Kidney epithelial cell (primary cell): Measurements from ENCODE around the gene MC1R. TPM values are rescaled to one million over a fixed set of nuclear protein-coding genes. Genes with fewer than 3 reads are reported as not detected.
A peak's percentile ranks its signal among the peaks of the same experiment; 100 is the strongest.

Experiments used
- DNase-seq: peaks from one replicate; pipeline ENCODE4 v3.0.0-alpha.2; 2010; ENCODE audit warnings: low read depth
- H3K27me3 ChIP-seq: 2 replicates; pipeline ENCODE4 v1.6.0; 2011; ENCODE audit warnings: low read length; ENCODE audit not compliant: control insufficient read depth, insufficient read depth
- H3K36me3 ChIP-seq: 2 replicates; pipeline ENCODE4 v1.5.1; 2011; ENCODE audit warnings: low read length; ENCODE audit not compliant: control insufficient read depth, insufficient read depth
- H3K4me3 ChIP-seq: 2 replicates; pipeline ENCODE4 v1.5.1; 2011; ENCODE audit warnings: low read depth, mild to moderate bottlenecking, control low read depth, low read length
- CTCF ChIP-seq: IDR thresholded peaks from 2 replicates; pipeline ENCODE4 v1.5.1; 2011; ENCODE audit warnings: mild to moderate bottlenecking, moderate library complexity, low read length, control low read depth, inconsistent platforms; ENCODE audit not compliant: insufficient read depth, poor library complexity, severe bottlenecking
- total RNA-seq: library from RNA; depleted of rRNA; stranded (reverse); fragments of >200 nt; gene quantifications from 2 replicates; pipeline ENCODE4 v1.2.3, GENCODE V29; 2015

MC1R gene
- total RNA-seq, 1 donor from 2014 or later = 3.0 TPM

GRCh38 chr16:89915303-89916232 lies 3.1 kb upstream of the MC1R start:
- peaks cover 1% of the 10 kb centered on the region for H3K36me3 ChIP-seq
- H3K27me3 ChIP-seq = no peaks in the 10 kb centered on the region
- H3K4me3 ChIP-seq = no peak overlapping the region
- no peak for TF ChIP-seq CTCF
- DNase-seq = no peak

GRCh38 chr16:89917773-89918452 lies 749 bp upstream of the MC1R start:
- H3K27me3 ChIP-seq = no peaks in the 10 kb centered on the region
- H3K4me3 ChIP-seq = peak overlapping the region; percentile 26
- DNase-seq = peak; percentile 76
- no peaks in the 10 kb centered on the region for H3K36me3 ChIP-seq
- no peak for TF ChIP-seq CTCF

GRCh38 chr16:89919535-89920406 lies 1.1 kb downstream of the MC1R start:
- no peak for DNase-seq
- Histone ChIP-seq H3K4me3 (no peak overlapping the region), H3K36me3 (no peaks in the 10 kb centered on the region), H3K27me3 (no peaks in the 10 kb centered on the region)
- no peak for TF ChIP-seq CTCF

- Histone ChIP-seq H3K36me3 (no peaks in the 10 kb centered on the region), H3K27me3 (no peaks in the 10 kb centered on the region), H3K4me3 (no peak overlapping the region)
- no peak for TF ChIP-seq CTCF
- DNase-seq = no peak
Measured at GRCh38 chr16:89920723-89921122, 2.1 kb downstream of the MC1R start.

GRCh38 chr16:89921131-89921701 lies 2.6 kb downstream of the MC1R start:
- no peak for DNase-seq
- Histone ChIP-seq H3K36me3 (no peaks in the 10 kb centered on the region), H3K4me3 (no peak overlapping the region), H3K27me3 (no peaks in the 10 kb centered on the region)
- no peak for TF ChIP-seq CTCF
